PC-3 (cell line): ENCODE data around the gene ATPAF1.

Source experiments
- CTCF ChIP-seq: fragments of 300-600 bp; sonication (generic); conservative IDR thresholded peaks from 2 replicates; pipeline ENCODE4 v1.5.1; 2017; ENCODE audit warnings: antibody characterized with exemption, low read depth, mild to moderate bottlenecking, low read length
- EZH2 ChIP-seq: fragments of 300-600 bp; sonication (generic); IDR thresholded peaks from one replicate; pipeline ENCODE4 v1.6.1; 2017; ENCODE audit warnings: antibody characterized with exemption, mild to moderate bottlenecking, low read length; ENCODE audit not compliant: unreplicated experiment
- EZH2phosphoT487 ChIP-seq: fragments of 300-600 bp; sonication (generic); IDR thresholded peaks from 2 replicates; pipeline ENCODE4 v1.6.1; 2018; ENCODE audit warnings: mild to moderate bottlenecking, antibody characterized with exemption, low read length, borderline replicate concordance

DNA sequence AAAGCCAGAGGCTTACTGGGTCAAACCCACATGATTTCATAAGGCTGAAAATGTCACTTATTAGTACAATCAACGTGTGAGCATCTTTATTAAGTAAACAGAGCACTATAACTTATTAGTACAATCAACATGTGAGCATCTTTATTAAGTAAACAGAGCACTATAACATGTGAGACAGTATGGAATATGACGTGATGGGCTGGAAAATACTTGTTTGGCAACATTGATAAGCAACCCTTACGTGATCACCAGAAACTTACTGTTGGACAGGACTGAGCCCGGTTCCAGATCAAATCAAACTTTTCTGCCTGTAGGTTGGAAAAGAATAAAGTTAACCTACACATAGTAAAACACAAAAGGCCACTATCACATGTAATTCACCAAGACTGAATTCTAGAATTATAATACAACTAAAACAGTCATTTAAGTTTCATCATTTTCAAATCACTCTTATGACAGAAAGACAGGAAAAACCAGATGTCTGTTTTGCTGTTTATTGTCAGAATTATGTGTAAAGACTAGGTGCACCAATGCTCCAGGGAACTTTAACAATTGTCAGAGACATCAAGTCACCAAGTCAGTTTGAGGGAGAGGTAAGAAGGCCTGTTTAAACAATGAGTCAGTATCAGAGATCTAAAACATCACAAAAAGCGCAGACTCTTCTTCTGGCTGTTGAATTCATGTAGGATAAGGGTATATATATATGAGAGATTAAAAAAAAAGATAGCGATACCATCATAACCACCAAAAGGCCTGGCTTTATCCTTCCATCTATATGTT, 15.7 kb downstream of the ATPAF1 start:
- TF ChIP-seq CTCF = no peak
- TF ChIP-seq EZH2 = no peak
- no peak for TF ChIP-seq EZH2phosphoT487
